Measurements from ENCODE around the gene PLEKHA1.

The PLEKHA1 gene

GRCh38 chr10:122344741-122345258 is 29.7 kb upstream of the PLEKHA1 start:
- TF ChIP-seq, protein P1, sequence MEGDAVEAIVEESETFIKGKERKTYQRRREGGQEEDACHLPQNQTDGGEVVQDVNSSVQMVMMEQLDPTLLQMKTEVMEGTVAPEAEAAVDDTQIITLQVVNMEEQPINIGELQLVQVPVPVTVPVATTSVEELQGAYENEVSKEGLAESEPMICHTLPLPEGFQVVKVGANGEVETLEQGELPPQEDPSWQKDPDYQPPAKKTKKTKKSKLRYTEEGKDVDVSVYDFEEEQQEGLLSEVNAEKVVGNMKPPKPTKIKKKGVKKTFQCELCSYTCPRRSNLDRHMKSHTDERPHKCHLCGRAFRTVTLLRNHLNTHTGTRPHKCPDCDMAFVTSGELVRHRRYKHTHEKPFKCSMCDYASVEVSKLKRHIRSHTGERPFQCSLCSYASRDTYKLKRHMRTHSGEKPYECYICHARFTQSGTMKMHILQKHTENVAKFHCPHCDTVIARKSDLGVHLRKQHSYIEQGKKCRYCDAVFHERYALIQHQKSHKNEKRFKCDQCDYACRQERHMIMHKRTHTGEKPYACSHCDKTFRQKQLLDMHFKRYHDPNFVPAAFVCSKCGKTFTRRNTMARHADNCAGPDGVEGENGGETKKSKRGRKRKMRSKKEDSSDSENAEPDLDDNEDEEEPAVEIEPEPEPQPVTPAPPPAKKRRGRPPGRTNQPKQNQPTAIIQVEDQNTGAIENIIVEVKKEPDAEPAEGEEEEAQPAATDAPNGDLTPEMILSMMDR (conservative IDR thresholded peaks at IDR 0.05; ENCODE audit: low read depth): no peak
- CTCF ChIA-PET: interaction anchor here (0.9 to 1.1 kb wide), 2 partner anchors 46 to 65 kb away, joined by 3 read pairs; no protein-coding TSS in a partner anchor

GRCh38 chr10:122346326-122346950 is 28.1 kb upstream of the PLEKHA1 start:
- ChIA-PET POLR2A (ENCODE audit: low non-redundant PET) (interaction anchor here (0.5 kb wide), 1 partner anchor 12 kb away, joined by 4 read pairs; no protein-coding TSS in a partner anchor), CTCF (no interaction called here)
- TF ChIP-seq, protein P1 (conservative IDR thresholded peaks at IDR 0.05; ENCODE audit: low read depth): no peak
- no peak for DNase-seq (ENCODE audit: low spot score)
- peak overlapping the region; percentile 25; the same call in 1 of the 2 replicates for H3K27ac ChIP-seq

More at GRCh38 chr10:122344741-122345258, 29.7 kb upstream of the PLEKHA1 start:
- peak overlapping the region; percentile 27; the same call in 1 of the 2 replicates for H3K27ac ChIP-seq
- no peak for DNase-seq (ENCODE audit: low spot score)
- POLR2A ChIA-PET (ENCODE audit: low non-redundant PET): interaction anchor here (0.7 kb wide), 1 partner anchor 46 kb away, joined by 4 read pairs; no protein-coding TSS in a partner anchor

DNA sequence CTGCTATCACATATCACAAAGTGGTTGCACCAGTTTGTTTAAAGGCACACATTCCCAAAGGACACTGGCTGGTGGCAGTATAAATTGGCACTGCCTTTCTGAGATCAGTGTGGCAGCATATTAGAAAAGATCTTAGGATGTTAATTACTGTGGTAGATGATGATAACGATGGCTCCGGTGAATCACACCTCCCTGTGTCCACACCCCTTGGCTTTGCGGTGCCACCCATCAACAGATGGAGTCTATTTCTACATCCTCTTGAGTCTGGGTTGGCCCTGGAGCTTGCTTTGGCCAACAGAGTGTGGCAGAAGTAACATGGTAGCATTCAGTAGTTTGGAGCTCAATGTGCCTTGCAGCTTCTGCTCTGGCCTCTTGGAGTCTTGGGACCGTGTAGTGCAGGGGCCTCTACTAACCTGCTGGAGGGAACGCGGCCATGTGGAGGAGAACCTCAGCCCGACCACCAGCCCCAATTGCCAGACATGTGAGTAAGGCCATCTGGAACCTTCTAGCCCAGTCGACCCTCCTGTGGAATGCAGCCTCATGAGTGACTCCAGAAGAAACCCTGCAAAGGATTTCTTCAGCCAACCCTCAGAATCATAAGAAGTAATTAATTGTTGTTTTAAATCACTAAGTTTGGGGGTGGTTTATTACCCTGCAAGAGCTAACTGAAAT is 27.2 kb upstream of the PLEKHA1 start:
- DNase-seq (ENCODE audit: low spot score): no peak
- CTCF ChIA-PET: interaction anchor here (0.6 kb wide), 2 partner anchors 24 to 40 kb away, joined by 4 read pairs; no protein-coding TSS in a partner anchor
- TF ChIP-seq, protein P1 (conservative IDR thresholded peaks at IDR 0.05; ENCODE audit: low read depth): no peak
- POLR2A ChIA-PET (ENCODE audit: low non-redundant PET): interaction anchor here (0.5 kb wide), 1 partner anchor 13 kb away, joined by 4 read pairs; no protein-coding TSS in a partner anchor
- peak overlapping the region; percentile 25; the same call in 1 of the 2 replicates for H3K27ac ChIP-seq

- POLR2A ChIA-PET (ENCODE audit: low non-redundant PET): no interaction called here
- DNase-seq (ENCODE audit: low spot score): no peak
These were observed 26.0 kb upstream of the PLEKHA1 start for GRCh38 chr10:122348512-122348911.

GRCh38 chr10:122348935-122349361 is 25.6 kb upstream of the PLEKHA1 start:
- no peak for DNase-seq (ENCODE audit: low spot score)
- ChIA-PET POLR2A (ENCODE audit: low non-redundant PET) (no interaction called here), CTCF (no interaction called here)
- no peak overlapping the region; the same call in 1 of the 2 replicates for H3K27ac ChIP-seq
- TF ChIP-seq, protein P1 (conservative IDR thresholded peaks at IDR 0.05; ENCODE audit: low read depth): no peak

More at GRCh38 chr10:122348512-122348911, 26.0 kb upstream of the PLEKHA1 start:
- H3K27ac ChIP-seq: peak overlapping the region; percentile 25; the same call in 1 of the 2 replicates
- CTCF ChIA-PET: interaction anchor here (0.7 kb wide), 1 partner anchor 217 kb away, joined by 4 read pairs; no protein-coding TSS in a partner anchor
- TF ChIP-seq, protein P1 (conservative IDR thresholded peaks at IDR 0.05; ENCODE audit: low read depth): no peak

DNA sequence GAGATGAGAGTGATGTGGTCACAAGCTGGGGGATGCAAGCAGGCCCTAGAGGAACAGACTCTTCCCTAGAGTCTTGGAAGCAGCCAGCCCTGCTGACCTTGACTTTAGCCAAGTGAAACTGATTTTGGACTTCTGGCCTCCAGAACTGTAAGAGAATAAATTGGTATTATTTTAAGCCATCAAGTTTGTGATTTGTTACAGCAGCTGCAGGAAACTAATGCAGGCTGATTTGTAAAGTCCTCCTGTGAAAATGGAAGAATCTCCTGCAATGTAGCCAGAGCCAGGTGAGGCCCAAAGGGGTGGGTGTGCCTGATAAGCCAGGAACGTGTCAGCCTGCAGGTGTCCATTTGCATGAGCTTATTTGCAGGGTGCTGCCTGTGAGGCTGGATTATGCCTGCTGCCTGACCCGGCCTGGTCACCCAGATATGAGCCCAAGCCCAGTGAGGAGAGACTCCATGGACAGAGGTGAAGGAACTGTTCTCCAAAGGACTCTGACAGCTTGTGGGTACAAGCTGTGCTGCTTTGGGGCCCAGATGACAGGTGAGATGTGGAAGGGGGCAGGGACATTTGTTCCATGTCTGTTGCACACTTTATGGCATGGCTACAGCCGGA is 24.6 kb upstream of the PLEKHA1 start:
- CTCF ChIA-PET: interaction anchor here (0.6 kb wide), 1 partner anchor 36 kb away, joined by 3 read pairs; no protein-coding TSS in a partner anchor
- TF ChIP-seq, protein P1 (conservative IDR thresholded peaks at IDR 0.05; ENCODE audit: low read depth): no peak
- no peak overlapping the region for H3K27ac ChIP-seq
- POLR2A ChIA-PET (ENCODE audit: low non-redundant PET): no interaction called here
- DNase-seq (ENCODE audit: low spot score): no peak
